ENCODE measurements around the gene ZBTB34.

Gene ZBTB34

DNA sequence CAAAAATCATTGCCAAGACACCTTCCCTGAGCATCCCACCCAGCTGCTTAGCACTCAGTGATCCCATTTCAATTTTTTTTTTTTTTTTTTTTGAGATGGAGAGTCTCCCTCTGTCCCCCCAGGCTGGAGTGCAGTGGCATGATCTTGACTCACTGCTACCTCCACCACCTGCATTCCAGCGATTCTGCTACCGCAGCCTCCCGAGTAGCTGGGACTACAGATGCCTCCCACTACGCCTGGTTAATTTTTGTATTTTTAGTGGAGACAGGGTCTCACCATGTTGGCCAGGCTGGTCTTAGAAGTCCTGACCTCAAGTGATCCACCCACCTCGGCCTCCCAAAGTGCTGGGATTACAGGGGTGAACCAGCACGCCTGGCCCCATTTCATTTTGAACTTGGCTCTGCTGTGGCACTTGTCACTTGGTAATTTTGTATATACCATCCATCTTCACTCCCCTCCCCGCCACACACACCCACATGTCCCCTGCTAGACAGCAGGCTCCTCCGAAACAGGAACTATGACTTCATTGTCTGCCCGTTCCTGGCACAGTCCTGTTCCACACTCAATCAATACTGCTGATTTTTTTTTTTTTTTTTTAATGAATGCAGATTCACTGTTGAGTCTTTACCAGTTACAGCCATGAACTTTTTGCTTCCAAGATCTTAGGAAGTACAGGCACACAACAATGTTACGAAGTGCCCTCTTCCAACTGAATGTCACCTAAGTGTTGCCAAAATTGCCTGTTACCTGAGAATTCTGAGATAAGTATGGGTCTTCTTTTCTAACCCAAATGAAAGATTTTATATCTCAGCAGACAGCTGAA lies 17.3 kb upstream of the ZBTB34 start:
- no peak for DNase-seq (ENCODE audit: low read depth in 3 of 3, low spot score in 1 of 3)

DNA sequence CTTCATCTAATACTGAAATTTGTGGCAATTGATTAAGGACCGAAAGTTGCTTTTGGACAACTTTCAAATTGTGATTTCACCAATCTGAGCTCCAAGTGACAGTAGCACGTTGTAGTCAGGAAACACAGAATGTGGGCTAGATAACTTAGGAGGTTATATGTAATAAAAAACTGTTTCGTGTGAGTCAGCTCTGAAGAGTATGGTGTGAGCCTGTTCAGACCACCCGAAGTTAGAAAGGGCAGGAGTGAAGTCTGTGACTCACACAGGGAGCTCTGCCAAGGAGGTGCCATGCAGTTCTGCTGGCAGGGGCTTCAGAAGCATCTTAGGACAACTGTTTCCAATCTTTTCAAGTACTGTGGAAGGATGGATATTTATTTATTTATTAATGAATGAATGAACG lies 16.4 kb upstream of the ZBTB34 start:
- no peak for DNase-seq (ENCODE audit: low read depth in 3 of 3, low spot score in 1 of 3)

DNA sequence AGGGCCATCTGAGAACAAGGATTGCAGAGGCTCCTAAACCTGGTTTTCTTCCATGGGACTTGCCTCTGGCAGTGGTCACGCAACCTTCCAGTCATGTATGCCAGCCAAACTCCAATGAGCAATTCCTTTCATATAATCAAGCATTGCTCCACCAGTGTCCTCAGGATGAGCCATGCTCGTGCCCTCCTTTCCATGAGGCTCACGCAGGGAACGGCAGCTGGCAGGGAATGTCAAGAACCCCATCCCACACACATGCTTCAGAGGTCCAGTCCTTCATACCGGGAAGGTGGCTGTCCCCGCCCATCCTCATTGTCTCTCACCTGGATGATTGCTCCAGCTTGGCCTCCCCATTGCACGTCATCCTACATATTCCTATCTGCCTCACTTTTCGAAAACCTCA lies 13.4 kb upstream of the ZBTB34 start:
- no peak for DNase-seq (ENCODE audit: low read depth in 3 of 3, low spot score in 1 of 3)

DNA sequence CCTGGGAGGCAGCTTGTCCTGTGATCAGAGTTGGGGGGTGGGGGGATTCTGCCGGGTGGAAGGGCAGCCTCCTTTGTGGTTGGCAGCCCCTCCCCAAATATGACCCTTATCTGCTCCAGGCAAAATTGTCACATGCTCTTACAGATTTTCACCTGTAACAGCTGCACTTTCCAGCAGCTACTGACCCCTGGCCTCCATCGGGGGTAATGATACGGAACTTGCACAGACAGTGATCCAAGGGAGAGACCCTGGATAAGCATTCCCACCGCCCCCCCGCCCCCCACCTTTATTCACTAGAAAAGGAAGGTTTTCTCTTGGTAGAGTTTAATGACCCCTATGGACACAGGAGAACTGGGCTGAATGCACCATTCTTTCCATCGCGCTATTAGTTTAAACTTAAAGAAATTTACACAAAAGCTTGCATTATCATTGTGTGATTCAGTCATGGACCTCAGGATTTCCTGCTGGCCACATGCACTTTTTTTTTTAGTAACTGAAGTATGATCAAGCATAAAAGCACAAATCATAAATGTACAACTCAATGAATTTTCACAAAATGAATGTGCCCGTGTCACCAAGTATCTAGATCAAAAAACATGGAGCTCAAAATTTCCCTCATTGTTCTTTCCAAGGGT lies 10.7 kb upstream of the ZBTB34 start:
- DNase-seq (ENCODE audit: low read depth in 3 of 3, low spot score in 1 of 3), result no peak

GRCh38 chr9:126851286-126851880 lies 9.1 kb upstream of the ZBTB34 start:
- DNase-seq (ENCODE audit: low read depth in 3 of 3, low spot score in 1 of 3), result no peak

GRCh38 chr9:126852086-126852688 lies 8.3 kb upstream of the ZBTB34 start:
- DNase-seq (ENCODE audit: low read depth in 3 of 3, low spot score in 1 of 3), result no peak

GRCh38 chr9:126853667-126854066 lies 6.8 kb upstream of the ZBTB34 start:
- DNase-seq (ENCODE audit: low read depth in 3 of 3, low spot score in 1 of 3), result no peak

GRCh38 chr9:126854734-126855133 lies 5.7 kb upstream of the ZBTB34 start:
- DNase-seq (ENCODE audit: low read depth in 3 of 3, low spot score in 1 of 3), result no peak

- DNase-seq (ENCODE audit: low read depth in 3 of 3, low spot score in 1 of 3), result no peak
These were observed 4.0 kb upstream of the ZBTB34 start for GRCh38 chr9:126856326-126856877.

- DNase-seq (ENCODE audit: low read depth in 3 of 3, low spot score in 1 of 3), result no peak
These were observed 3.0 kb upstream of the ZBTB34 start for GRCh38 chr9:126857261-126857960.

DNA sequence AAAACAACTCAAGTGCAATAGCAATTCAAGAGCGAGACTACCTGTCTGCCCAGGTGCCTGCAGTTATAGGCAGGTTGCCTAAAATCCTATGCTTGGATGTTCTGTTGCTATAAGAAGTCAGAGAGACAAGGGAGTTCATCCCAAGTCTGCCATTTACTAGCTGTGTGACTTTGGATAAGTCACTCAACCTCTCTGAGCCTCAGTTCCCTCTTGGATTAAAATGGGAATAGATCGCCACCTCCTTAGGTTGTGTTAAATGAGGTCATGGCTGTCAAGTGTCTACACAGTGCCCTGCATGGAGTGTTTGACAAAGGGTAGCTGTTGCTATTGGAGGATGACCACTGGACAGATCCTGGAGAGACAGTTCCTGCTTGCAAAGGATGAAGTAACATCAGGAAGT lies 1.3 kb upstream of the ZBTB34 start:
- no peak for DNase-seq (ENCODE audit: low read depth in 3 of 3, low spot score in 1 of 3)

GRCh38 chr9:126860757-126861466 lies 473 bp downstream of the ZBTB34 start:
- no peak for DNase-seq (ENCODE audit: low read depth in 3 of 3, low spot score in 1 of 3)

- no peak for DNase-seq (ENCODE audit: low read depth in 3 of 3, low spot score in 1 of 3)
These were observed 1.3 kb downstream of the ZBTB34 start for GRCh38 chr9:126861707-126862103.

DNA sequence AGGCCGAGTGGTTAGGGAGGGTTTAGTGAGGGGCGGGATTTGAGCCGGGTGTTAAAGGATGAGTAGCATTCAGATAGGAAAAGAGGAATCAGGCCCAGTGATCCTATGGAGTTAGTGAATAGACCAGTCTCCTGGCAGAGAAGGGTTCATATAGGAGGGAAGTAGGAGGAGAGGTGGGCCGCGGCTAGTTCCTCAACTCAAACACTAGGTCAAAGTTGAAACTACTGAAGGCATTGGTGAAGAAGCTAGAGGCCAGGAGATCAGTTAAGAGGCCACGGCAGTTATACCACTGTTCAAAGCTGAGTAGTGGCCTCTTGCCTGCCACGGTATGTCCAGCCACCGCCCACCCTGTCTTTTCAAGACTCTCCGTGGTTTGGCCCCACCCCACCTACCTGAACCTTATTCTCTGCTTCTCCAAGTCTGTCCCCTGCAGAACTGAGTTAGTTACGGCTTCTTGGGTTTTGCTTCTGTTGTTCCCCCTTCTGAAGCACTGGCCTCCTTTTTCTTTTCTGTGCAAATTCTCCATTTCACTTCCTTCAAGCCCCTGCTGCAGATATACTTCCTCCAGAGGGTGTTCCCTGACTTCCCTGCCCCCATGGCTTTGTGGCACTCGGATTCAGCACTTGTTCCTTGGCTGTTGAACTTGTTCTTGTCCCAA lies 1.8 kb downstream of the ZBTB34 start:
- DNase-seq (ENCODE audit: low read depth in 3 of 3, low spot score in 1 of 3), result no peak

DNA sequence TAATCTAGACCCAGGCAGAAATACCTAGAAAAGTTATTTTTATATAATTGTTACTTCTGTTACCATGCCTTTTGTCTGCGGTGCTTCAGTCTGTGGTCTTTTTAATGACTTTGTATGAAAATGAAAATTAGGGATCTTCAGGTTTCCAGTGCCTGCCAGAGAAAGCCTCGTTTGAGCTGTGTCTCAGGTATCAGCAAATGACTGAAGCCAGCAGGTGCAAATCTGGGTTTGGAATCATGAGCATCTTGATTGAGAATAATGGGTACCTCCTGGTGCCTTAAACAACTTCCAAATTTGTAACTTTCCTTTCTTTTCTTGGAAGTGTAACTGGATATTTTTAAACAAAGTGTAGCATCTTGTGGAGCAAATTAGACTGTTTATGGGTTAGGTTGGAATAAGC lies 4.3 kb downstream of the ZBTB34 start:
- DNase-seq (ENCODE audit: low read depth in 3 of 3, low spot score in 1 of 3), result no peak

- no peak for DNase-seq (ENCODE audit: low read depth in 3 of 3, low spot score in 1 of 3)
These were observed 8.9 kb downstream of the ZBTB34 start for GRCh38 chr9:126869368-126869767.

DNA sequence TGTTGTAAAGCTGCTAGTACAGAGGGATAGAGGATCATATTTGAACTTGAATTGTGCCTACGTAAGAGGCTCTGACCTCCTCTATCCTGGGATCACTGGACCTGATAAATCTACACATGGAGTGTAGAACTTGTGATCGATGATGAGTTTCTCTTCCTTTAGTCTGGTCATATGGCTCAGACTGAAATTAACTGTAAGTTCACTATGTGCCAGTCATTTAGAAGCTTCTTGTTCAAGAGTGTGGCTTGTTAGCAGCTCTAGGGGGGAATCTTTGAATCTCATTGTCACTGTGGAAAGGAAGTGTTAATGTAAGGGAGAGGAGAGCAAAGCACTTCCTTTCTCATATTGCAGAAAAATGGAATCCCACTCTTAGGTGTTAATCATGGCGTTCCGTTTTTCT lies 12.1 kb downstream of the ZBTB34 start:
- DNase-seq (ENCODE audit: low read depth in 3 of 3, low spot score in 1 of 3), result no peak

DNA sequence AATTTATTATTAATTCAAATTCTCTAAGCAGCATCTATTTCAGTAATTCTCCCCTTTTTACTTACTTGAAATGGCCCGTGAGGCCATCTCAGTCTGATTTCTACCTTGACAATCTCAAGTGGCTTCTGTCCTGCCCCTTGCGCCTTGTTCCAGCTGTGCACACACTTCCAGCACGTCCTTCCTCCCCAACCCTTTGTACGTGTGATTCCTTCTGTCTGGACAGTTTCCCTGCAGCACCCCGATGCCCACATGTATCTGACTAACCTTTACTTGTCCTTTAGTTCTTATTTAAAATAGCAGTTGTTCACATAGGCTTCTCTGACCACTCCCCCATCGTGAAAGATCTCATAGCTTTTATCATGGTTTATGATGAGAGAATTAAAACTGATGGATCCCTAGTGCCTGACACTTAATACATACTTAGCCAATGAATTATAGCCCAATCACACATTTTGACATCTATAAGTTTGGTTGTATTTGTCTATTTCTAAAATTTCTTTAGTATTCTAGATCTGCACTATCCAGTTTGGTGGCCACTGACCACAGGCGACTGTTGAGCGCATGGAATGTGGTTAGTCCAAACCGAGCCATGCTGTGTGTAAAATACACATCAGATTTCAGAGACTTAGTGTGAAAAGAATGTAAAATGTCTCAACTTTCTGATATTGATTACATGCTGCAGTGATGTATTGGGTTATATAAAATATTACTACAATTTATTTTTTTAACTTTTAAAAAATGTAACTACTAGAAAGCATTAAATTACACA lies 14.3 kb downstream of the ZBTB34 start:
- DNase-seq (ENCODE audit: low read depth in 3 of 3, low spot score in 1 of 3), result no peak

Measured in stimulated activated CD4-positive, alpha-beta T cell treated with anti-CD3 and anti-CD28 coated beads, TNF-alpha, amount 100 ng/mL, for 1 hour (primary cell).